ENCODE data around the gene PRR18.

Gene PRR18

GRCh38 chr6:166306378-166307081 is 1.7 kb downstream of the PRR18 start:
- DNase-seq (ENCODE audit: low read depth in 2 of 2): no peak

DNA sequence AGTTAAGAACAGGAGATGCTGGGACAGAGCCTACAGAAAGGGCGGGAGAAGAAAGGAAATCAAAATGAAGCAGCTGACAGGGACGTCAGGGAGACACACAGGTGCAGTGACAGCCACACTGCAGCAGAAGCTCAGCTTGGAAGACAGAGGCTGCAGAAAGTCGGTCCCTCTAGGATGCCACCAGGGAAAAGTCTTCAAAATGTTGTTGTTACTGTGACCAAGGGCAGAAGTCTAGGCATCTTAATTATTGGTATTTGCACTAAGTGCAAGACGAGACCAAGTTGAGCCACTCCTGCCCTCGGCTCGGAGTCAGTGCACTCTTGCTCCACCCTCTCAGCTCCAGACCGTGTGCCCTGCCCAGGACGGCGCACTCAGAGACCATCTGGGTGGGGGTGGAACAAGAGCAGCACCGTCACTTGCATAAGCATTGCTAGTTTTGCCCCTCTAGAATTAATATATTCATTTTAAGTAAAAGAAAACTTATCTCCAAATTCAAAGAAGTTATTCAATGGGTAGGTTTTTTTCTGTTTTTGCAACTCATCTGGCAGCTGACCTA is 2.6 kb downstream of the PRR18 start:
- DNase-seq (ENCODE audit: low read depth in 2 of 2): no peak

- DNase-seq (ENCODE audit: low read depth in 2 of 2): no peak
These were observed 4.1 kb downstream of the PRR18 start for GRCh38 chr6:166304106-166304505.

GRCh38 chr6:166301611-166302529 is 6.3 kb downstream of the PRR18 start:
- DNase-seq (ENCODE audit: low read depth in 2 of 2): no peak

- DNase-seq (ENCODE audit: low read depth in 2 of 2): no peak
These were observed 7.7 kb downstream of the PRR18 start for GRCh38 chr6:166300357-166300987.

DNA sequence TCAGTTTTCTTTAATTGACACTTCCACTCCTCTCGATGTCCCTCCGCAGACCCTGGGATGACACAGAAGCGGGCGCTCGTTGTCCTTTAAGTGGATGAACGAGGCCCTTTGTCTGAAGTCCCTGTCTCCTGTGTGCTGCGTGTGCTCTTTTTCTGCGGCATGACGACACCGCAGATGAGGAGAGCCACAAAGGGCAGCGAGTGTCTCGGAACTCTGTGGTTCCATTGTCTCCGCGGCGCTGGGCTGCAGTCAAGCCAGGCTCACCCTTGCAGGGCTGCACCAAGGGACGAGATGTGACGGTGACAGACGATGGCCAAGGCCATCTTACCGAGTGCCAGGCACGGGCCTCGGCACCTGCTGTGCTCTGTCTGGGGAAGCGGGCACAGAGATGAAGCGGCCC is 10.6 kb downstream of the PRR18 start:
- DNase-seq (ENCODE audit: low read depth in 2 of 2): no peak

- no peak for DNase-seq (ENCODE audit: low read depth in 2 of 2)
These were observed 11.9 kb downstream of the PRR18 start for GRCh38 chr6:166296035-166296883.

DNA sequence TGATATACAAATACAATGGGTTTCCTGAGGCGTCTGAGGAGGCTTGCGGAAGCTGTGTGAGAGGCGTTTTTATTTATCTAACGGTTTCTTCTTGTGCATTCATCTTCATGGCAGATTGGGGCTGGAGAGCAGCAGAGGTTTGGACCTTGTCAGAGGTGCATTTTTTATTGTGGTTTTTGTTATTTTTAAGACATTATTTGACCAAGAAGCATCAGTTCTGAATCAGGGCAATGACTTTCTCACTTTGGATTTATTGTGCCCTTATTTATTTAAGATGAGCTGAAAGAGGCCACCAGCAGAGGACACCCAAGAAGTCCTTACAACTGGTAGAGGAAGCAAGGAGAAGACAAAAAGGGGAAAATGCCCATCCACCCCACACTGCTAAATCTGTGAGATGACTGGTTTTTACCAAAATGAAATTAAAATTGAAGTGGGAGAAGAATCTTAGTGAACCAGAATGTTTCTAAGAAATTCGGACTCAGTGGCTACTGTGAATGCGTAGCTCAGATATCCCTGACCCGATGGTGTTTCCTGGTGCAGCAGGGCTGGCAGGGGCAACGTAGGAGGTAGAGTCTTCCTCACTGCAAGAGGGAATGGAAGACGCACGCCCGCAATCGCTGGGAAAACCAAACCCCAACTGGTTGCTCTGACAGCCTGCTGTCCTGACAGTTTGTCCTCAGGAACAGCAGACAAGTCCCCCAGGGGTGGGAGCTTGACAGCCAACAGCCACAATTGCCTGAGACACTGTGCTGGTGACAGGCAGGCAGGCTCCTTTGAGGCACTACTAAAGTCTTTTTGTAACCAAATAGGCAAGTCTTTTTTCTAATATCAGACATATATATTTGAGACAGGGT is 14.2 kb downstream of the PRR18 start:
- no peak for DNase-seq (ENCODE audit: low read depth in 2 of 2)

- no peak for DNase-seq (ENCODE audit: low read depth in 2 of 2)
These were observed 18.8 kb downstream of the PRR18 start for GRCh38 chr6:166289207-166290060.

DNA sequence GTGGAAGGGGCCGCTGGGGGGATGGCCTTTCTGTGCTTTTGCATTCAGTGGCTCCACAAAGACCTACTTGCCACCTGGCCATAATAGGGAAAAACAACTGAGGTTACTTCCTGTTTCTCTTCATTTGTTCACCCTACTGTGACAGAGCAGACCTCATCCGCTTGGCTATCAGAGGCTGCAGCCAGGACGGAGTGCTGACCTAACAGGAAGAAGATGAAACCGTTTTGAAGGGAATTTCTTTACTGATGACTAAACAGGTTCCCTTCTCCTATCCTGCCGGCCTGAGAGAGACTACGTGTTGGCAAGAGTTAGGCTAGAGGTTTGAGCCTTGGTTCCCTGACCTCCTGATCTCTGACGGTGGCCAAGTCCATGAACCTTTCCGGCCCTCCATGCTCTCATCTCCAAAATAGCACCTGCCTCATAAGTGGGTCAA is 21.3 kb downstream of the PRR18 start:
- DNase-seq (ENCODE audit: low read depth in 2 of 2): no peak

DNA sequence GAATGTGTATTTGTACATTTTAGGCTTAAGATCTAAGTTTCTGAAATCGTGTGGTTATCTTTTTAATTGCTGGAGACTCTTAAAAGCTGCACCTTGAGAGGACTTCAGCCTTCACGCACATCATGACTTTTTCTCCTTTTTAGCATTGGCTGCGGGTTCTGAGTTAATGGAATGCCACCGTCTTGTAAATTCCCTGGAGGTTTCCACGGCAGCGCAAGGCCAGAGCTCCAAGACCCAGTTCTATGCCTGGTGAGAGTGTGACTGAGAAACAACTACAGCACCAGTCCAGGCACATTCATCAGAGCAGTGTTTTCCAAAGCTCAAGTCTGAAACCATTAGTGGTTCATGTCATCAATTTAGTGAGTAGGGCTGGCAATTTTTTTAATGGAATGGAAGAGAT is 23.0 kb downstream of the PRR18 start:
- DNase-seq (ENCODE audit: low read depth in 2 of 2): no peak

- DNase-seq (ENCODE audit: low read depth in 2 of 2): no peak
These were observed 23.6 kb downstream of the PRR18 start for GRCh38 chr6:166284640-166285039.

DNA sequence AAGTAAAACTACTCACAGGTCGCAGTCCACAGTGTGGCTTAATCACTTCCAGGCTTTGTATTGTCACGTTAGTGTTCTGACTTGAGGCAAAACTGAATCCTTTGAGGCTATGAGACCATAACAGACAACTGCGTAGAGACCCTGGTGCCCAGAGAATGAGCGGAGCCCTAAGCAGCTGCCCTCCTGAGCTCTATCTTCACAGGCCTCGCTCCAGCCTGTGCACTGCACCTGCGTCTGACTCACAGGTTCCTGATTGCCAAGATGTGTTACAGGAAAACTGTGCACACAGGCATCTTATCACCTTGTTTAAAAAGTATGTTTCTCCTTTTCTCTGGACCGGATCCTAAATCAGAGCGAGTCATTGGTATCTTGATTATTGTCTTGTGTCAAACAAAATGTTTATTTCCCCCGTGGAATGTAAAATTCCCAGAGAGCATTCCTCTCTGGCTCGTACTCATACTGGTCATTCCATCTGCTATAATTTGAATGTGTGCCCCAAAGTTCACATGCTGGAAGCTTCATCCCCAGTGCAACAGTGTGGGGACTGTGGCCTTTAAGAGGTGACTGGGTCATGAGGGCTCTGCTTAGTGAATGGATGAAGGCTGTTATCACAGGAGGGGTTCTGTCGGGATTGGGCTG is 25.7 kb downstream of the PRR18 start:
- DNase-seq (ENCODE audit: low read depth in 2 of 2): no peak

- DNase-seq (ENCODE audit: low read depth in 2 of 2): no peak
These were observed 27.1 kb downstream of the PRR18 start for GRCh38 chr6:166281104-166281503.

DNA sequence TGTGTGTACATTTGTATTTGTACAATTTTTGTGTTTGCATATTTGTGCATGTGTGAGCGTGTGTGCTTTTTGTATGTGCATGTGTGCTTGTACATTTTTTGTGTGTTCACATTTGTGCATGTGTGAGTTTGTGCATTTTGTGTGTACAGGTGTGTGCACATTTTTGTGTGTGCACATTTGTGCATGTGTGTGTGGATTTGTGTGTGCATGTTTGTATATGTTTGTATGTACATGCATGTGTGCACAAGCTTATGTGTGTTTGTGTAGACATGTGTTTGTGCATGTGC is 28.9 kb downstream of the PRR18 start:
- DNase-seq (ENCODE audit: low read depth in 2 of 2): no peak

GRCh38 chr6:166278579-166279392 is 29.4 kb downstream of the PRR18 start:
- no peak for DNase-seq (ENCODE audit: low read depth in 2 of 2)

GRCh38 chr6:166277892-166278578 is 30.2 kb downstream of the PRR18 start:
- no peak for DNase-seq (ENCODE audit: low read depth in 2 of 2)

DNA sequence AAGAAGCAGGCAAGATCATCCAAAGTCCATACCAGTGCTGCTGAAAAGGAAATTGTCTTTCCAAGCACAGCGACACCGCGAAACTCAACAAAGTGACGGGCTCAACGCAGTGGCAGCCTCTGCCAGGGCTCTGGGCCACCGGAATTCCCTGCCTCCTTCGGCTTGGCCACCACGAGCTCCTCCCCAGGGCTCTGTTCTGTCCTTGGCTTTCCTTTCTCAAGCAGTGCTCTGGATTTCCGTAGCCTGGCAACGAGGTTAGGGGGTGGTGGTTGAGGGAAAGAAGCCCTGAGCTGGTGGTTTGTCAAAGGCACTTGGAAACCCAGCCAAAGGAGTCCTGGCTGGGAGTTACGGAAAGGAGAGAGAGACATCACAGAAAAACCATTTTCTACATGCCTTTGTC is 31.2 kb downstream of the PRR18 start:
- DNase-seq (ENCODE audit: low read depth in 2 of 2): no peak

Measured in fibroblast of skin of left quadriceps (primary cell).